Keratinocyte (primary cell): ENCODE data around the gene HS3ST2. TPM values are rescaled to one million over a fixed set of nuclear protein-coding genes. Genes with fewer than 3 reads are reported as not detected.

ENCODE experiments used
- DNase-seq: peaks from one replicate; pipeline ENCODE4 v3.0.0-alpha.2; 2011; ENCODE audit warnings: low read depth, missing footprints, low spot score
- FAIRE-seq: peaks from 2 replicates; lab custom pipeline; 2011; peaks lifted over from hg19 to GRCh38; lab: Jason Lieb, UNC
- H2AFZ ChIP-seq: 2 replicates; pipeline ENCODE4 v1.6.0; 2012; ENCODE audit warnings: low read length, control low read depth, inconsistent platforms; ENCODE audit not compliant: control insufficient read depth
- H3K27ac ChIP-seq: 2 replicates; pipeline ENCODE4 v1.5.1; 2011; ENCODE audit warnings: low read length; ENCODE audit not compliant: control insufficient read depth, insufficient read depth
- H3K27me3 ChIP-seq: 3 replicates; pipeline ENCODE4 v1.6.0; 2011; ENCODE audit warnings: low read length; ENCODE audit not compliant: control insufficient read depth, insufficient read depth; ENCODE audit errors: extremely low read depth
- H3K36me3 ChIP-seq, 2 experiments: 2 replicates in 1 of 2; 3 replicates in 1 of 2; pipeline ENCODE4 v1.5.1; 2011; ENCODE audit warnings: low read length in 2 of 2, mild to moderate bottlenecking in 1 of 2; ENCODE audit not compliant: control insufficient read depth in 2 of 2, insufficient read depth in 2 of 2; ENCODE audit errors: extremely low read depth in 1 of 2
- H3K4me1 ChIP-seq: 3 replicates; pipeline ENCODE4 v1.5.1; 2011; ENCODE audit warnings: low read length; ENCODE audit not compliant: control insufficient read depth, insufficient read depth; ENCODE audit errors: extremely low read depth
- H3K4me2 ChIP-seq: 3 replicates; pipeline ENCODE4 v1.6.0; 2011; ENCODE audit warnings: low read depth, low read length; ENCODE audit not compliant: control insufficient read depth, insufficient read depth; ENCODE audit errors: extremely low read depth
- H3K4me3 ChIP-seq, 3 experiments: fragments of 200-600 bp in 1 of 3; sonication (generic) in 1 of 3; 2 replicates in 2 of 3; 3 replicates in 1 of 3; pipeline ENCODE4 v1.5.1; 2011 to 2016; ENCODE audit warnings: low read length in 3 of 3, mild to moderate bottlenecking in 3 of 3, control low read depth in 2 of 3, inconsistent platforms in 1 of 3, low read depth in 1 of 3, mixed read lengths in 1 of 3, mixed run types in 1 of 3, moderate library complexity in 1 of 3; ENCODE audit not compliant: control insufficient read depth in 2 of 3, insufficient read depth in 2 of 3; ENCODE audit errors: extremely low read depth in 1 of 3
- H3K79me2 ChIP-seq: 2 replicates; pipeline ENCODE4 v1.6.0; 2012; ENCODE audit warnings: low read length; ENCODE audit not compliant: control insufficient read depth, insufficient read depth
- H3K9ac ChIP-seq: 3 replicates; pipeline ENCODE4 v1.6.0; 2011; ENCODE audit warnings: low read length; ENCODE audit not compliant: control insufficient read depth, insufficient read depth; ENCODE audit errors: extremely low read depth
- H3K9me1 ChIP-seq: 3 replicates; pipeline ENCODE4 v1.6.0; 2011; ENCODE audit warnings: low read length; ENCODE audit not compliant: control insufficient read depth, insufficient read depth; ENCODE audit errors: extremely low read depth
- H3K9me3 ChIP-seq: 2 replicates; pipeline ENCODE4 v1.5.1; 2012; ENCODE audit warnings: low read depth, low read length; ENCODE audit not compliant: control insufficient read depth
- H4K20me1 ChIP-seq: 3 replicates; pipeline ENCODE4 v1.6.0; 2011; ENCODE audit warnings: low read length; ENCODE audit not compliant: control insufficient read depth, insufficient read depth; ENCODE audit errors: extremely low read depth
- CTCF ChIP-seq, 3 experiments: IDR thresholded peaks in 1 of 3; conservative IDR thresholded peaks in 1 of 3; optimal IDR thresholded peaks in 1 of 3; 2 replicates in 2 of 3; 3 replicates in 1 of 3; pipeline versions ENCODE3 to v1.5.1; 2011; ENCODE audit warnings: low read length in 3 of 3, mild to moderate bottlenecking in 3 of 3, moderate library complexity in 2 of 3, control low read depth in 1 of 3, inconsistent platforms in 1 of 3; ENCODE audit not compliant: insufficient read depth in 2 of 3; ENCODE audit errors: extremely low read depth in 1 of 3
- EZH2 ChIP-seq: IDR thresholded peaks from one replicate; pipeline ENCODE4 v1.6.1; 2012; ENCODE audit warnings: inconsistent platforms, mild to moderate bottlenecking, low read length, moderate library complexity
- dilution Hi-C: fragments of 300-500 bp; cut with MboI; formaldehyde crosslinking; loops from one replicate; pipeline ENCODE4 v1.7.0; 2020; ENCODE audit warnings: low sequenced_read_pairs; ENCODE audit not compliant: extremely low pct_ligation_motif_present
- polyA plus RNA-seq, 5 experiments: library from polyadenylated mRNA; depleted of rRNA in 3 of 5; stranded (reverse) in 3 of 5; stranded (forward) in 1 of 5; unstranded in 1 of 5; fragments of >200 nt; gene quantifications; 1 replicate in 1 of 5; 2 replicates in 3 of 5; 3 replicates in 1 of 5; pipeline versions ENCODE4 v1.2.1 to v1.2.3, GENCODE V29; 2011 to 2012; ENCODE audit warnings: missing spikeins in 2 of 5, low read depth in 1 of 5, low replicate concordance in 1 of 5

Gene HS3ST2
- polyA plus RNA-seq, 1 donor (not counting 4 experiments of a cell fraction or from before 2014, with no cell fraction given), result 6.3 TPM

- H3K4me1 ChIP-seq, result no peaks in the 10 kb centered on the region
- H3K9me1 ChIP-seq, result no peaks in the 10 kb centered on the region
- H3K9me3 ChIP-seq, result no peaks in the 10 kb centered on the region
- TF ChIP-seq CTCF (optimal IDR thresholded peaks at IDR 0.05 in 1 of 3, IDR thresholded peaks at IDR 0.05 in 1 of 3, conservative IDR thresholded peaks at IDR 0.05 in 1 of 3; ENCODE audit: extremely low read depth in 1 of 3, insufficient read depth in 2 of 3, low read length in 3 of 3) (no peak), EZH2 (no peak)
- no peak overlapping the region for H3K9ac ChIP-seq
- H3K27ac ChIP-seq, result no peak overlapping the region
- H3K36me3 ChIP-seq, result peaks cover 3% of the 10 kb centered on the region in 2 experiments
- FAIRE-seq, result peak; percentile 41
- no peaks in the 10 kb centered on the region for H3K79me2 ChIP-seq
- dilution Hi-C loops, result no loop called here
- no peak overlapping the region for H2AFZ ChIP-seq
- no peak for DNase-seq
- H3K4me2 ChIP-seq, result no peak overlapping the region
- H4K20me1 ChIP-seq, result no peaks in the 10 kb centered on the region
- H3K27me3 ChIP-seq, result no peaks in the 10 kb centered on the region
- H3K4me3 ChIP-seq, result no peak overlapping the region
Observed at GRCh38 chr16:22871861-22872260, 57.9 kb downstream of the HS3ST2 start.

GRCh38 chr16:22874394-22874793, 60.4 kb downstream of the HS3ST2 start:
- Histone ChIP-seq H3K4me3 (no peak overlapping the region), H3K9me1 (no peaks in the 10 kb centered on the region), H3K4me1 (no peaks in the 10 kb centered on the region), H3K4me2 (no peak overlapping the region), H3K27ac (no peak overlapping the region), H3K36me3 (peaks cover 3 to 10% of the 10 kb centered on the region in 2 experiments), H2AFZ (no peak overlapping the region), H3K9me3 (no peaks in the 10 kb centered on the region), H3K27me3 (no peaks in the 10 kb centered on the region), H3K9ac (no peak overlapping the region), H4K20me1 (no peaks in the 10 kb centered on the region), H3K79me2 (no peaks in the 10 kb centered on the region)
- dilution Hi-C loops, result no loop called here
- DNase-seq, result no peak
- TF ChIP-seq CTCF (optimal IDR thresholded peaks at IDR 0.05 in 1 of 3, IDR thresholded peaks at IDR 0.05 in 1 of 3, conservative IDR thresholded peaks at IDR 0.05 in 1 of 3; ENCODE audit: extremely low read depth in 1 of 3, insufficient read depth in 2 of 3, low read length in 3 of 3) (no peak), EZH2 (no peak)
- no peak for FAIRE-seq
